Forelimb muscle (tissue), 1 donor: ENCODE results near the gene EEF2K. TPM values are rescaled to one million over a fixed set of nuclear protein-coding genes. Genes with fewer than 3 reads are reported as not detected.
"Not testable (repeated sequence)": the region's sequence is repeated elsewhere in the genome, so short reads cannot be mapped to it uniquely, and the experiment has no call there.

ENCODE experiments used
- DNase-seq: peaks from one replicate; pipeline ENCODE4 v3.0.0-alpha.2; 2013; ENCODE audit warnings: low read depth
- polyA plus RNA-seq: library from polyadenylated mRNA; unstranded; fragments of 120-200 nt; gene quantifications from one replicate; pipeline ENCODE4 v1.2.1, GENCODE V29; 2013; ENCODE audit not compliant: insufficient read length

EEF2K gene
- polyA plus RNA-seq, 1 donor: 54.0 TPM

GRCh38 chr16:22210285-22210684 is 4.2 kb downstream of the EEF2K start:
- DNase-seq: no peak

GRCh38 chr16:22210854-22211253 is 4.8 kb downstream of the EEF2K start:
- no peak for DNase-seq

DNA sequence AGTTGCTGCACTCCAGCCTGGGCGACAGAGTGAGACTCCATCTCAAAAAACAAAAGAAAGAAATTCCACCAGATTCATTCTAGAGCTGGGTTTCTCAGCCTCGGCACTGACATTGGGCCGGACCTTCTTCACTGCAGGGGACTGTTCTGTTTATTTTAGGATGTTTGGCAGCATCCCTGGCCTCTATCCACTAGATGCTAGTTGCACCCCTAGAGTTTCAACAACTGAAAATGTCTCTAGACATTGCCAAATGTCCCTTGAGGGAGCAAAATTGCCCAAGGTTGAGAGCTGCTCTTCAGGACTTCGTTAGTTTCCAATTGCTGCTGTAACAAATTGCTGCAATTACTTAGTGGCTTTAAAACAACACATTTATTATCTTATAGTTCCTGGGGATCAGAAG is 7.2 kb downstream of the EEF2K start:
- DNase-seq: no peak

DNA sequence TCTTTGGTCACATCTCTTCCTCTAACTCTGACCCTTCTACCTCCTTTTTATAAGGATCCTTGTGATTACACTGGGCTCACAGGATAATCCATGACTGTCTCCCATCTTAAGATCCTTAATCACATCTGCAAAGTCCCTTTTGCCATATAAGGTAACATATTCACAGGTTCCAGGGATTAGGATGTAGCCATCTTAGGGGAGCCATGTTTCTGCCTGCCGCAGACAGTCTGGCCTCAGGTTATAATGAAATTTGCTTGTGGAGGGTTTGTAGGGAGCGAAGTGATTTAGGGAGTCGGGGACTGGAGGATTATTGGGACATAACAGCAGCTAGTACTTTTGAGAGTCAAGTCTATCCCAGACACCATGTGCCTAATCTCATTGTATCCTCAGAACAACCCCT is 7.7 kb downstream of the EEF2K start:
- DNase-seq: no peak

- DNase-seq: no peak
Observed at GRCh38 chr16:22214402-22214801, 8.3 kb downstream of the EEF2K start.

GRCh38 chr16:22214889-22215288 is 8.8 kb downstream of the EEF2K start:
- DNase-seq: no peak

DNA sequence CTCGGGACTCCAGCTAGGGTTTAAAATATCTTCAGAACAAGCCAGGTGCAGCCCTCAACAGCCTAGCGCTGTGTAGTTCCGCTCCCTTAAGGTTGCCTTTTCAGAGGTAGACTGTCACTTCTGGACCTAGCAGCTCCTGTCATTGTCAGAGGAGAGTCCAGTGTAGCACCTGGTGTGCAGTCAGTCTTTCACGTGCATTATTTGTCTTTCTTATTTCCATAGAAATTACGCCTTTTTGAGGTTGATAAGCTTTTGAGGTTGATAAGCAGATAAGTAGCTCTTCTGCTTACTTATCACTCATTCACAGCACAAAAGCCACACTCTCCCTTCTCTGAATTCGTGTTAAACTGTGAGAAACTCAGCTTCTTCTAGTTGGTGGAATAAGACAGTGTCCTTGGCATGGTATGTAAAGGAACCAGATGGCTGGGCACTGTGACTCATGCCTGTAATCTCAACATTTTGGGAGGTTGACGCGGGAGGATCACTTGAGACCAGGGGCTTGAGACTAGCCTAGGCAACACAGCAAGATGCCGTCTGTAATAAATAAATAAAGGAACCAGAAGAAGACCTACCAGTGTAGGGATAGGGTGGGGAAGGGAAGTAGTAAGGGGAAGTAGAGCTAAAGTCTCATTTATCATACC is 10.2 kb downstream of the EEF2K start:
- no peak for DNase-seq

- not testable (repeated sequence) for DNase-seq
Observed at GRCh38 chr16:22216832-22217225, 10.8 kb downstream of the EEF2K start.

GRCh38 chr16:22217890-22218730 is 12.0 kb downstream of the EEF2K start:
- DNase-seq: no peak

- no peak for DNase-seq
Observed at GRCh38 chr16:22219389-22220068, 13.5 kb downstream of the EEF2K start.

- no peak for DNase-seq
Observed at GRCh38 chr16:22220069-22220440, 14.0 kb downstream of the EEF2K start.

DNA sequence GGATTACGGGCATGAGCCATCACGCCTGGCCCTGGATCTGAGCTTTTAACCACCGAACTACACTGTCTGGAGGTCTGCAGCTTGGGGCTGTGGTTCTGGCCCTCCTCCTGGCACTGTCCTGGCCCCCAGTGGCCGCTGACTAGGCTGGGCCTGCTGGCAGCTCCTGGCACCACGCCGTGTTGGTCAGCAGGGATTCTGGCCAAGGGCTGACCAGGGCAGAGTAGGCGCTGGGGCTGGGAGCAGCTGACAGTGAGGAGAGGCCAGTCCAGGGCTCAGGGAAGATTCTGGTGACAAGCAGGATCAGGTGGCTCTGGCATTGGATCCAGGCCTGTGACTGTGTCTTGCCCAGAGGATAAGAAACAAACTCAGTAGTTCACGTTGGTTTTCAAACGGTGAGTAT is 14.6 kb downstream of the EEF2K start:
- no peak for DNase-seq

- no peak for DNase-seq
Observed at GRCh38 chr16:22222006-22222405, 15.9 kb downstream of the EEF2K start.

- no peak for DNase-seq
Observed at GRCh38 chr16:22222998-22223397, 16.9 kb downstream of the EEF2K start.

- no peak for DNase-seq
Observed at GRCh38 chr16:22225060-22225459, 19.0 kb downstream of the EEF2K start.

DNA sequence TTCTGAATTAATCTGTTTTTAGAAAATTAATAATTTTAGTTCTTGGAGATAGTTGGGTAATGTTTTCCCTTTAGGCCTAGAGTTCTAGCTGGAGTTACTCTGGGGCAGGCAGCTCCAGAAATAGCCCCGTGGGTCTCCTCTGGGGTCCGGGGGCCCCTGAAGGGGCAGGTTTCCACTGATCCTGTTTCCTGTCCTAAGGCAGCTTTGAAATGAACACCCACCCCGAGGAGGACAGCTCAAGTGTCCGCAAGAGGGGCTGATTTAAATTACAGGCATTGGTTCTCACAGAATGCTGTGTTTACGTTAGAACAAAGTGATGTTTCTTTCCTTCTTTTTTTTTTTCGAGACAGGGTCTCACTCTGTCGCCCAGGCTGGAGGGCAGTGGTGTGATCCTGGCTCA is 23.8 kb downstream of the EEF2K start:
- no peak for DNase-seq

DNA sequence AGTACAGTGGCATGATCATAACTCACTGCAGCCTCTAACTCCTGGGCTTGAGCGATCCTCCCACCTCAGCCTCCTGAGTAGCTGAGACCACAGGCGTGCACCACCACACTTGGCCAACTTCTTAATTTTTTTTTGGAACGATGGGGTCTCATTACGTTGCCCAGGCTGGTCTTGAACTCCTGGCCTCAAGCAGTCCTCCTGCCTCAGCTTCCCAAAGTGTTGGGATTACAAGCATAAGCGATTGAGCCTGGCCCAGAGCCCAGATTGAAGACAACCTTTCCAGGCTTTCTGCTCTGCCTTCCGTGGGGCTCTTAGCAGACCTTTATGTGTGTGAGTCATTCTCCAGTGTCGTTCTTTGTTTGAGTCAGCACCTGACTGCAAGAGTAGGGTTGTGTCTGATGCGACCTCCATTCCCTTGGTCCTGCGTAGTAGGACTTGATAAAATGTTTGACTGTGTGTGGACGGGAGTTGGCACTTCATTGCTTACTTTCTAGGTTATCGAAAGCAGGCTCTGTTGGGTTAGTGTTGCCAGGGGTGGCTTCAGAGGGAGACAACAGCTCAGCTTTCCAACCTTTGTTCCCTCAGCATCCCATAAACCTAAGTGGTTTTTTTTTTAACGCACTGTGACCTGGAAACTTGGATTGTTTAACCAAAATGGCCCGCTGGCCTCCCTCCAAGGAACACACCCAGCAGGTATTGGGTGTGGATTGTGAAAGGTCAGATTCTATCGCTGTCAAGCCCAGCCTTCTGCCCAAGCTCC is 26.4 kb downstream of the EEF2K start:
- no peak for DNase-seq

GRCh38 chr16:22233037-22233372 is 26.9 kb downstream of the EEF2K start:
- no peak for DNase-seq

GRCh38 chr16:22235839-22236745 is 30.0 kb downstream of the EEF2K start:
- no peak for DNase-seq

GRCh38 chr16:22239131-22239805 is 33.2 kb downstream of the EEF2K start:
- no peak for DNase-seq
